ENCODE data around the gene FCRL4. TPM values are rescaled to one million over a fixed set of nuclear protein-coding genes. Genes with fewer than 3 reads are reported as not detected.

The FCRL4 gene
- total RNA-seq (2022) (not detected in 2 replicates), Bru-seq, nascent RNA (not detected), BruChase-seq, experiment 1, labeled RNA remaining after a 2-hour chase (not detected), BruChase-seq, experiment 2, labeled RNA remaining after a 6-hour chase (not detected)
- long read RNA-seq, result 0 reads

DNA sequence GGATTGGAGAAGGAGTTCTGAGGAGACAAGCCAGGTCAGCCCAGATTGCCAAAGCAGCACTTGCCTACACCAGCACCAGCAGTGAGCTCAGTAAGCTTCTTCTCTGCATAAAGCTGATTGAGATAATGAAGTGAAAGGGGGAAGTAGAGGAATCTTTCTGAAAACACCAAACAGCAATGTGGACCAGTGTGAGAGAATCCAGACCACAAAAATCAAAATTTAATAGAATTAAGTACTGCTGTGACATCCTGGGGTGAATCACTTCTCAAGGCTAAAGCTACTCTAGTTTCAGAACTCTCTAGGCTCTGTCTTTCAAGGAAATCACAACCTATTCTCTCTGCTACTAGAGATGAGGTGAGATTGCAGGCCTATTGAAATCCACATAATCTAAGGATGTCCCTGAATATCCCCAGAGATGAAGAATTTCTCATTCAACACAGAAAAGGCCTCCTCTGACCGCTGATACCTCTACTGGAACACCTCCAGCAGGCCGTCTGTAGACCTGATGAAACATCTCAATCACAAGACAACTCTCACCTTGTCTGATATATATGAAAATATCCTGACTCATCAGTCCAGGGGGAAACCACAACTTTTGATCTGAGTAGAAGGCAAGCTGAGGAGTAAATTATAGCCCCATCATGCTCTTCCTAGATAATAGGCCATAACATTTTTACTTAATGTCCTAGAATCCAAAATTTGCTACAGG is at the start of gene FCRL4:
Gene FCRL4, minus strand, starts transcription at position 127 of the 709 bp plus-strand sequence. CDS start 141 bp downstream, outside the sequence.
- no peak for DNase-seq
- Mint-ChIP-seq H3K4me1 (ENCODE audit: low read depth, unreplicated experiment) (no peaks in the 10 kb centered on the region), H3K27me3 (ENCODE audit: insufficient read depth, unreplicated experiment) (peaks cover 11% of the 10 kb centered on the region), H3K27ac (ENCODE audit: unreplicated experiment) (no peak within 1 kb of the TSS), H3K4me3 (ENCODE audit: unreplicated experiment) (no peak within 1 kb of the TSS), H3K9me3 (ENCODE audit: unreplicated experiment) (no peaks in the 10 kb centered on the region), H3K36me3 (ENCODE audit: insufficient read depth, unreplicated experiment) (no peaks in the 10 kb centered on the region)
- TF ChIP-seq, protein P1, sequence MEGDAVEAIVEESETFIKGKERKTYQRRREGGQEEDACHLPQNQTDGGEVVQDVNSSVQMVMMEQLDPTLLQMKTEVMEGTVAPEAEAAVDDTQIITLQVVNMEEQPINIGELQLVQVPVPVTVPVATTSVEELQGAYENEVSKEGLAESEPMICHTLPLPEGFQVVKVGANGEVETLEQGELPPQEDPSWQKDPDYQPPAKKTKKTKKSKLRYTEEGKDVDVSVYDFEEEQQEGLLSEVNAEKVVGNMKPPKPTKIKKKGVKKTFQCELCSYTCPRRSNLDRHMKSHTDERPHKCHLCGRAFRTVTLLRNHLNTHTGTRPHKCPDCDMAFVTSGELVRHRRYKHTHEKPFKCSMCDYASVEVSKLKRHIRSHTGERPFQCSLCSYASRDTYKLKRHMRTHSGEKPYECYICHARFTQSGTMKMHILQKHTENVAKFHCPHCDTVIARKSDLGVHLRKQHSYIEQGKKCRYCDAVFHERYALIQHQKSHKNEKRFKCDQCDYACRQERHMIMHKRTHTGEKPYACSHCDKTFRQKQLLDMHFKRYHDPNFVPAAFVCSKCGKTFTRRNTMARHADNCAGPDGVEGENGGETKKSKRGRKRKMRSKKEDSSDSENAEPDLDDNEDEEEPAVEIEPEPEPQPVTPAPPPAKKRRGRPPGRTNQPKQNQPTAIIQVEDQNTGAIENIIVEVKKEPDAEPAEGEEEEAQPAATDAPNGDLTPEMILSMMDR (IDR thresholded peaks at IDR 0.05; ENCODE audit: insufficient read depth in 1 of 2, low read depth in 1 of 2, low read length in 1 of 2, severe bottlenecking in 1 of 2, unreplicated experiment in 1 of 2), result no peak
- POLR2A ChIA-PET, result no interaction called here
- Histone ChIP-seq H3K4me3 (ENCODE audit: low read depth, low read length) (no peak within 1 kb of the TSS), H3K27me3 (replicated peaks; ENCODE audit: control insufficient read depth, insufficient read depth, low read length) (no peaks in the 10 kb centered on the region; the same call in 1 of the 2 replicates), H3K36me3 (ENCODE audit: control insufficient read depth, insufficient read depth, low read length) (no peaks in the 10 kb centered on the region), H3K9me3 (no peaks in the 10 kb centered on the region), H3K4me1 (no peaks in the 10 kb centered on the region)
- CTCF ChIA-PET, result no interaction called here
- intact Hi-C loops (cut with micrococcal nuclease; ENCODE audit: unreplicated experiment), result no loop called here
- no TSS peak for BruUV-seq (replicated peaks)

DNA sequence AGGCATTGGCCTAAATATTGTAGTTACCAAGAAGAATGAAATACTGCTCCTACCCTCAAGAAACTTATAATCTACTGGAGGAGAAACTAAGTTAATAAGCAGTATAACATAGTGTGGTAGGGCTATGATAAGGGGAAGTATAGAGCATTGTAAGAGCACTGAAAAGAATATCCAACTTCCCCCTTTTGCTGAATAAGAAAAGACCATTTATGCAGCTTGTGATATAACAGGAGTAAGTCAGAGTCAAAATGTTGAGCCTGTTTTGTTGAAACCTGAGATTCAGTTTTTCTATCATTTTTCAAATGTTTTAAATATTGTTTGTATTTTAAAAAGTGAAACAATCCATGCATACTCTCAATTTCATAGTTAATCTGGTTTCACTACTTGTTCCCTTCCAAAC is 48.3 kb upstream of the FCRL4 start:
- no TSS peak for BruUV-seq (replicated peaks)
- ChIA-PET CTCF (no interaction called here), POLR2A (no interaction called here)
- Mint-ChIP-seq H3K4me1 (ENCODE audit: low read depth, unreplicated experiment) (no peaks in the 10 kb centered on the region), H3K9me3 (ENCODE audit: unreplicated experiment) (no peaks in the 10 kb centered on the region), H3K27ac (ENCODE audit: unreplicated experiment) (no peak overlapping the region), H3K36me3 (ENCODE audit: insufficient read depth, unreplicated experiment) (no peaks in the 10 kb centered on the region), H3K27me3 (ENCODE audit: insufficient read depth, unreplicated experiment) (peaks cover 18% of the 10 kb centered on the region), H3K4me3 (ENCODE audit: unreplicated experiment) (no peak overlapping the region)
- no peaks in the 10 kb centered on the region for H3K36me3 ChIP-seq (ENCODE audit: control insufficient read depth, insufficient read depth, low read length)
- no peaks in the 10 kb centered on the region for H3K9me3 ChIP-seq
- no peaks in the 10 kb centered on the region for H3K27me3 ChIP-seq (replicated peaks; ENCODE audit: control insufficient read depth, insufficient read depth, low read length)
- H3K4me1 ChIP-seq, result no peaks in the 10 kb centered on the region
- no peak for DNase-seq
- TF ChIP-seq, protein P1 (IDR thresholded peaks at IDR 0.05; ENCODE audit: insufficient read depth in 1 of 2, low read depth in 1 of 2, low read length in 1 of 2, severe bottlenecking in 1 of 2, unreplicated experiment in 1 of 2), result no peak
- intact Hi-C loops (cut with micrococcal nuclease; ENCODE audit: unreplicated experiment), result no loop called here
- H3K4me3 ChIP-seq (ENCODE audit: low read depth, low read length), result no peak overlapping the region

DNA sequence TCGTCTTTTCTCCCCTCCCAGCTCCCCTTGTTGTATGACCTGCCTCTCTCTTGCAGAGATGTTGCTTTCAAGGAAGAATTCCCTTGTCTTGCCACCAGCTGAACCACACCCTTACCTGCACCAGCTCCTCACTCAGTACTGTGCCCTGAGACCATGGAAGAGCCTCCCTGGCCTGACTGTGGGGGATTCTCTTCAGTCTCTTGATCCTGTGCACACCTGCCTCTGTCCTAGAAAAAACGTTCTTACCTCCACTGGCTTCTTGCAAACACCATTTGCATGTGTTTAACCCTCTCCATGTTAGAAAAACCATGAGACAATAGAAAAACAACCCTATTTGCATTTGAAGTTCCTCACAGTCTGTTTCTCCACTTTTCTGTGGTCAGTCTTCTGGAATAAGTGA is 43.3 kb upstream of the FCRL4 start:
- Histone ChIP-seq H3K4me3 (ENCODE audit: low read depth, low read length) (no peak overlapping the region), H3K27me3 (replicated peaks; ENCODE audit: control insufficient read depth, insufficient read depth, low read length) (no peaks in the 10 kb centered on the region; the same call in 1 of the 2 replicates), H3K36me3 (ENCODE audit: control insufficient read depth, insufficient read depth, low read length) (no peaks in the 10 kb centered on the region), H3K4me1 (no peaks in the 10 kb centered on the region), H3K9me3 (no peaks in the 10 kb centered on the region)
- no peaks in the 10 kb centered on the region for H3K4me1 Mint-ChIP-seq (ENCODE audit: low read depth, unreplicated experiment)
- no peaks in the 10 kb centered on the region for H3K9me3 Mint-ChIP-seq (ENCODE audit: unreplicated experiment)
- intact Hi-C loops (cut with micrococcal nuclease; ENCODE audit: unreplicated experiment), result no loop called here
- no peak overlapping the region for H3K4me3 Mint-ChIP-seq (ENCODE audit: unreplicated experiment)
- no peak for DNase-seq
- TF ChIP-seq, protein P1 (IDR thresholded peaks at IDR 0.05; ENCODE audit: insufficient read depth in 1 of 2, low read depth in 1 of 2, low read length in 1 of 2, severe bottlenecking in 1 of 2, unreplicated experiment in 1 of 2), result no peak
- no TSS peak for BruUV-seq (replicated peaks)
- POLR2A ChIA-PET, result no interaction called here
- H3K36me3 Mint-ChIP-seq (ENCODE audit: insufficient read depth, unreplicated experiment), result no peaks in the 10 kb centered on the region
- peaks cover 29% of the 10 kb centered on the region for H3K27me3 Mint-ChIP-seq (ENCODE audit: insufficient read depth, unreplicated experiment)
- H3K27ac Mint-ChIP-seq (ENCODE audit: unreplicated experiment), result no peak overlapping the region
- CTCF ChIA-PET, result no interaction called here
